ENCODE measurements around the gene PTPRJ.

- no peak for TF ChIP-seq CTCF (IDR thresholded peaks at IDR 0.05; ENCODE audit: low read depth, low read length, poor library complexity, severe bottlenecking)
- TF ChIP-seq EZH2phosphoT487 (IDR thresholded peaks at IDR 0.05; ENCODE audit: borderline replicate concordance, low read length): no peak
These were observed 123.5 kb downstream of the PTPRJ start for GRCh38 chr11:48103621-48104567.
